Measurements from ENCODE around the gene PHTF2.
A peak's percentile ranks its signal among the peaks of the same experiment; 100 is the strongest.
"Not testable (repeated sequence)": the region's sequence is repeated elsewhere in the genome, so short reads cannot be mapped to it uniquely, and the experiment has no call there.

PHTF2 gene

GRCh38 chr7:77989981-77990566 is 191.5 kb downstream of the PHTF2 start:
- DNase-seq (ENCODE audit: low spot score), result peak; percentile 67

DNA sequence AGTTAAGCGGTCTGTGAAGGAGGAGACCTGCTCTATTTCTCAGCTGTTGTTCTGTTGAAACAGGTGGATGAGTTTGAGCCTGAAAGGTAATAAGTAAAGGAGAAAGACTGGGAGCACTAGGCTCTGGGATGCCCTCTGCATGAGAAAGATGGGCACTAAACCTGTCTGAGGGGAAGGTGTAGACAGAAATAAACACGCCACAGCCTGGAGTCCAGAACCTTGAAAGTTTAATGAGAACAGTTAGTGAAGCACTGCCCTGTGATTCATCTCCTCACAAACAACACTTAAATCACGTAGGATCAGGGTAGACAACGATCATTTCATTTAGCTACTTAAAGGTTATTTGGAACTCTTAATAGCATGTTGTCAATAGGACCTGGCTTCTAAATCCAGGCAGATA is 193.1 kb downstream of the PHTF2 start:
- DNase-seq (ENCODE audit: low spot score), result no peak

- DNase-seq (ENCODE audit: low spot score), result no peak
Measured at GRCh38 chr7:77993838-77994237, 195.3 kb downstream of the PHTF2 start.

DNA sequence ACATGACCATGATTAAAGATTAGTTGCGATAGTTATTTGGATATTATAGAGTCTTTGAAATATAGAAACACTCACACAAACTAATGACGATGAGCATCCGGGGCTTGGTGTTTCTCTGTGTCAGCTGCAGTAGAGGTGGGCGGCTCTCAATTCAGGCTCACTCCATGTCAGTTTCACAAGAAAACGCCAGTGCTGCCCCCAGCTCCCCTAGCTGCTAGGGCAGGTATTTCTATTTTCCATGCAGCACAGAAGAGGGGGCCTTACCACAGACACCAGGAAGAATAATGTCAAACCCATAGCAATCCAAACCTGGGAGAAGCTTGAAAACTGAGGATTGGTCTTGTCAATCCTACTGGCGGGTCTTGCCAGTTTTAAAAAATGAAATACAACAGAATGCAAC is 197.1 kb downstream of the PHTF2 start:
- DNase-seq (ENCODE audit: low spot score), result peak; percentile 31

DNA sequence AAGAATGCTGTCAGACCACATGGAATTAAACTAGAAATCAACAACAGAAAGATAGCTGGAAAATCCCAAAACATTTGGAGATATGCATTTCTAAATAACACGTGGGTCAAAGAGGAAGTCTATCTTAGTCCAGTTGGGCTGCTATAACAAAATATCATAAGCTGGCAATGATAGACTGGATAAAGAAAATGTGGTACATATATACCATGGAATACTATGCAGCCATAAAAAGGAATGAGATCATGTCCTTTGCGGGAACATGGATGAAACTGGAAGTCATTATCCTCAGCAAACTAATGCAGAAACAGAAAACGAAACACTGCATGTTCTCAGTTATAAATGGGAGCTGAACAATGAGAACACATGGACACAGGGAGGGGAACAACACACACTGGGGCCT is 200.6 kb downstream of the PHTF2 start:
- DNase-seq (ENCODE audit: low spot score), result not testable (repeated sequence)

- no peak for DNase-seq (ENCODE audit: low spot score)
Measured at GRCh38 chr7:78002021-78002420, 203.4 kb downstream of the PHTF2 start.

GRCh38 chr7:78002715-78003114 is 204.1 kb downstream of the PHTF2 start:
- no peak for DNase-seq (ENCODE audit: low spot score)

- no peak for DNase-seq (ENCODE audit: low spot score)
Measured at GRCh38 chr7:78006063-78006755, 207.6 kb downstream of the PHTF2 start.

Measured in NAMALWA (cell line).